ENCODE measurements around the gene ZG16B. TPM values are rescaled to one million over a fixed set of nuclear protein-coding genes. Genes with fewer than 3 reads are reported as not detected.

Gene ZG16B
- total RNA-seq, 1 experiment from 2014 or later, result not detected

DNA sequence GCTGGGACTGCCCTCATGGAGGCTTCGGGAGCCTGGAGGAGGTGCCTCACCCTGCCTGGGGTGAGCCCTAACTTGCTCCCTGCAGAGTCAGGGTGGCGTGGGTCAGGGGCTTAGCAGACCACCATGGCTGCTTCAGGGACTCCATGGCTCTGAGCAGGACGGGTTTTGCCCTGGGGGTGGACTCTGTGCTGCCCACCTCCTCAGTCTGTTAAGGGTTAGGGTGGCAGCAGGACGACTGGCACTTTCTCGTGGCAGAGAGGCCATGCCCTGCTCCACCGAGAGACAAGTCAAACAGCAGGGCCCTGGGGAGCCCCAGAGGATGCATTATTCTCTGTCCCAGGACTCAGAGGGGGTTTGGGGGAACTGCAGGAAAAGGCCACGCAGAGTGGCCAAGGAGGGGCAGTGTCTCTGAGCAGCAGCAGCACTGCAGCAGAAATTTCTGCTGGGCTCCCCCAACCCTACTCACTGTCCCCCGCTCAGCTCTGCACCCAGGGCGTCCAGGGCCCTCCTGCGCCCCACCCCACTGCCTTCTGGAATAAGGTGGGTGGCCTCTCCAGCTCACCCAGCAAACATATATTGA is 29.7 kb downstream of the ZG16B start:
- H3K27me3 ChIP-seq (replicated peaks; ENCODE audit: insufficient read depth, low read depth, low read length, poor library complexity), result peaks cover 30% of the 10 kb centered on the region
- no peak for DNase-seq (ENCODE audit: low spot score)
- intact Hi-C loops (cut with micrococcal nuclease; ENCODE audit: unreplicated experiment), result no loop called here
- H3K4me3 ChIP-seq (ENCODE audit: low read depth, low read length, poor library complexity, severe bottlenecking), result no peak overlapping the region
- TF ChIP-seq, protein P1, sequence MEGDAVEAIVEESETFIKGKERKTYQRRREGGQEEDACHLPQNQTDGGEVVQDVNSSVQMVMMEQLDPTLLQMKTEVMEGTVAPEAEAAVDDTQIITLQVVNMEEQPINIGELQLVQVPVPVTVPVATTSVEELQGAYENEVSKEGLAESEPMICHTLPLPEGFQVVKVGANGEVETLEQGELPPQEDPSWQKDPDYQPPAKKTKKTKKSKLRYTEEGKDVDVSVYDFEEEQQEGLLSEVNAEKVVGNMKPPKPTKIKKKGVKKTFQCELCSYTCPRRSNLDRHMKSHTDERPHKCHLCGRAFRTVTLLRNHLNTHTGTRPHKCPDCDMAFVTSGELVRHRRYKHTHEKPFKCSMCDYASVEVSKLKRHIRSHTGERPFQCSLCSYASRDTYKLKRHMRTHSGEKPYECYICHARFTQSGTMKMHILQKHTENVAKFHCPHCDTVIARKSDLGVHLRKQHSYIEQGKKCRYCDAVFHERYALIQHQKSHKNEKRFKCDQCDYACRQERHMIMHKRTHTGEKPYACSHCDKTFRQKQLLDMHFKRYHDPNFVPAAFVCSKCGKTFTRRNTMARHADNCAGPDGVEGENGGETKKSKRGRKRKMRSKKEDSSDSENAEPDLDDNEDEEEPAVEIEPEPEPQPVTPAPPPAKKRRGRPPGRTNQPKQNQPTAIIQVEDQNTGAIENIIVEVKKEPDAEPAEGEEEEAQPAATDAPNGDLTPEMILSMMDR (conservative IDR thresholded peaks at IDR 0.05; ENCODE audit: low read depth, low read length), result no peak
- no peak for TF ChIP-seq EZH2 (IDR thresholded peaks at IDR 0.05; ENCODE audit: borderline replicate concordance, low read depth, low read length, poor library complexity, severe bottlenecking)
- CTCF ChIA-PET, result no interaction called here
- no peaks in the 10 kb centered on the region for H3K9me3 ChIP-seq (ENCODE audit: low read depth, low read length, poor library complexity, severe bottlenecking)
- no peak overlapping the region for H3K27ac ChIP-seq (ENCODE audit: low read depth, low read length, poor library complexity, severe bottlenecking)
- POLR2A ChIA-PET (ENCODE audit: low non-redundant PET), result no interaction called here
- H3K4me1 ChIP-seq (ENCODE audit: insufficient read depth, low read length, poor library complexity, severe bottlenecking), result no peaks in the 10 kb centered on the region
- H3K36me3 ChIP-seq (ENCODE audit: insufficient read depth, low read length, poor library complexity, severe bottlenecking), result no peaks in the 10 kb centered on the region
- BruUV-seq (replicated peaks), result no TSS peak

DNA sequence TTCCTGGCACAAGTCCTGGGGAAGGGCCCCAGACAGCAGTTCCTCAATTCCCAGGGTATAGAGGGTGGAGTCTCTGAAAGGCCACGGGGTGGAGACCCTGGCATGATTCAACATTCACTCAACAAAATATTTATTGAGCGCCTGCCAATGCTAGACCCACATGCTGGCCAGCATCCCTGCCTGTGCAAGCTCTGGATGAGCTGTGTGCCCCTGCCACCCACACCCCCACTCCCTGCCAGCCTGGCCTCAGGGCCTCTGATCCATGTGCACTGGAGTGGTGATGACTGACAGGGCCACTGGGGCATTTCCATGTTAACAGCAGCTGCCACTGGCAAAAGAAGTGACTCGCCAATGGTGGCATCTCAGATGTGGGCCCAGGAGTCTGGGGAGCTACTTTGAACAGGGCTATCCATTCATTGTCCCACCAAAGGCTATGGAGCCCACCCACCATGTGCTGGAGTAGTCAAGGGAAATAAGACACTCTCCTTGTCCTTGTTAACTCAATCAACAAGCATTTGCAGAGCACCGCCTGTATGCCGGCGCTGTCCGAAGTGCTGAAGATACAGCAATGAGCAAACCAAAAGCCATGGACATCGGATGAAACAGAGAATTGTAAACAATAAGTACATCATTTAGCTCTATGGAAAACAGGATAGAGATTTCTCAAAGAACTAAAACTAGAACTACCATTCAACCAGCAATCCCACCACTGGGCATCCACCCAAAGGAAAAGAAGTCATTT is 30.9 kb downstream of the ZG16B start:
- Histone ChIP-seq H3K27me3 (replicated peaks; ENCODE audit: insufficient read depth, low read depth, low read length, poor library complexity) (peaks cover 34% of the 10 kb centered on the region), H3K4me3 (ENCODE audit: low read depth, low read length, poor library complexity, severe bottlenecking) (no peak overlapping the region), H3K4me1 (ENCODE audit: insufficient read depth, low read length, poor library complexity, severe bottlenecking) (no peaks in the 10 kb centered on the region), H3K27ac (ENCODE audit: low read depth, low read length, poor library complexity, severe bottlenecking) (no peak overlapping the region), H3K9me3 (ENCODE audit: low read depth, low read length, poor library complexity, severe bottlenecking) (no peaks in the 10 kb centered on the region), H3K36me3 (ENCODE audit: insufficient read depth, low read length, poor library complexity, severe bottlenecking) (no peaks in the 10 kb centered on the region)
- TF ChIP-seq, protein P1 (conservative IDR thresholded peaks at IDR 0.05; ENCODE audit: low read depth, low read length), result no peak
- TF ChIP-seq EZH2 (IDR thresholded peaks at IDR 0.05; ENCODE audit: borderline replicate concordance, low read depth, low read length, poor library complexity, severe bottlenecking), result no peak
- ChIA-PET CTCF (no interaction called here), POLR2A (ENCODE audit: low non-redundant PET) (interaction anchor here (0.5 kb wide), 1 partner anchor 185 kb away, joined by 5 read pairs; the partner anchor contains the start of gene MMP25)
- DNase-seq (ENCODE audit: low spot score), result no peak
- intact Hi-C loops (cut with micrococcal nuclease; ENCODE audit: unreplicated experiment), result no loop called here
- no TSS peak for BruUV-seq (replicated peaks)

DNA sequence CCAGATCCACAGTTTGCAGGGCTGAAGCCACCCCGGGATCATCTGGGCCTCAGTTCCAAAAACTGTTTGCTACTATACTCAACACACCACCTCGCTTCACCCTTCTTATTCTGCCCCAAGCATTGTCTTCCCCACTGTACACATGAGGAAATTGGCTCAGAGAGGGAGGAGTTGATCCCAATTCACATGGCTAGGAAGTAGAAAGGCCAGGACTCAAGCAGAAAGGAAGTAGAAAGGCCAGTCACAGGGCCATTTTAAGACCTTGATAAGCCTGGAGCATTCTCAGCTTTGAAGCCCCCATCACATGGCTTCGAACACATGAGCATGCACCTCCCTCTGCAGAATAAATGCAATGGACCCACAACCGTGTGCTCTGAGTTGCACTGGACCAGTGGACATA is 35.5 kb downstream of the ZG16B start:
- Histone ChIP-seq H3K9me3 (ENCODE audit: low read depth, low read length, poor library complexity, severe bottlenecking) (no peaks in the 10 kb centered on the region), H3K4me1 (ENCODE audit: insufficient read depth, low read length, poor library complexity, severe bottlenecking) (no peaks in the 10 kb centered on the region), H3K4me3 (ENCODE audit: low read depth, low read length, poor library complexity, severe bottlenecking) (no peak overlapping the region), H3K27me3 (replicated peaks; ENCODE audit: insufficient read depth, low read depth, low read length, poor library complexity) (peaks cover 16% of the 10 kb centered on the region), H3K36me3 (ENCODE audit: insufficient read depth, low read length, poor library complexity, severe bottlenecking) (no peaks in the 10 kb centered on the region), H3K27ac (ENCODE audit: low read depth, low read length, poor library complexity, severe bottlenecking) (no peak overlapping the region)
- no peak for DNase-seq (ENCODE audit: low spot score)
- no peak for TF ChIP-seq EZH2 (IDR thresholded peaks at IDR 0.05; ENCODE audit: borderline replicate concordance, low read depth, low read length, poor library complexity, severe bottlenecking)
- TF ChIP-seq, protein P1 (conservative IDR thresholded peaks at IDR 0.05; ENCODE audit: low read depth, low read length), result no peak
- intact Hi-C loops (cut with micrococcal nuclease; ENCODE audit: unreplicated experiment), result no loop called here
- ChIA-PET POLR2A (ENCODE audit: low non-redundant PET) (no interaction called here), CTCF (no interaction called here)
- BruUV-seq (replicated peaks), result no TSS peak
